Type B pancreatic cell (in vitro differentiated cells): ENCODE data around the gene GATA5. TPM values are rescaled to one million over a fixed set of nuclear protein-coding genes. Genes with fewer than 3 reads are reported as not detected.

ENCODE experiments used
- DNase-seq: peaks from one replicate; pipeline ENCODE4 v3.0.0; 2021; ENCODE audit warnings: mixed read lengths; ENCODE audit not compliant: unreplicated experiment; ENCODE audit errors: extremely low spot score
- H3K27ac Mint-ChIP-seq: 2 replicates; pipeline ENCODE4 v1.8.0; 2021; ENCODE audit warnings: mild to moderate bottlenecking, mixed read lengths
- H3K27me3 Mint-ChIP-seq: 2 replicates; pipeline ENCODE4 v1.8.0; 2021; ENCODE audit warnings: mixed read lengths
- H3K36me3 Mint-ChIP-seq: 2 replicates; pipeline ENCODE4 v1.8.0; 2021; ENCODE audit warnings: mixed read lengths
- H3K4me1 Mint-ChIP-seq: one replicate; pipeline ENCODE4 v1.8.0; 2021; ENCODE audit warnings: mixed read lengths; ENCODE audit not compliant: unreplicated experiment
- H3K4me3 Mint-ChIP-seq: 2 replicates; pipeline ENCODE4 v1.8.0; 2021; ENCODE audit warnings: mild to moderate bottlenecking, mixed read lengths
- H3K9me3 Mint-ChIP-seq: 2 replicates; pipeline ENCODE4 v1.8.0; 2021; ENCODE audit warnings: mixed read lengths
- CTCF ChIP-seq: fragments of 200-600 bp; sonication (generic); conservative IDR thresholded peaks from 2 replicates; pipeline ENCODE4 v1.5.0; 2021; ENCODE audit warnings: antibody characterized with exemption, mild to moderate bottlenecking
- total RNA-seq: library from RNA; stranded (reverse); gene quantifications from 2 replicates; pipeline ENCODE4 v1.2.1, GENCODE V29; 2021; ENCODE audit warnings: low replicate concordance

The GATA5 gene
- total RNA-seq, 1 donor from 2014 or later = 10.8 TPM

GRCh38 chr20:62472941-62473585, 2.7 kb downstream of the GATA5 start:
- TF ChIP-seq CTCF = no peak
- H3K27me3 Mint-ChIP-seq = peaks cover 32% of the 10 kb centered on the region
- H3K36me3 Mint-ChIP-seq = no peaks in the 10 kb centered on the region
- H3K9me3 Mint-ChIP-seq = no peaks in the 10 kb centered on the region
- peaks cover 19% of the 10 kb centered on the region for H3K4me1 Mint-ChIP-seq
- H3K27ac Mint-ChIP-seq = peak overlapping the region; percentile 78
- no peak for DNase-seq
- H3K4me3 Mint-ChIP-seq = peak overlapping the region; percentile 72

GRCh38 chr20:62472138-62472940, 3.5 kb downstream of the GATA5 start:
- H3K27ac Mint-ChIP-seq = peak overlapping the region; percentile 78
- no peaks in the 10 kb centered on the region for H3K9me3 Mint-ChIP-seq
- H3K36me3 Mint-ChIP-seq = no peaks in the 10 kb centered on the region
- no peak for TF ChIP-seq CTCF
- H3K4me1 Mint-ChIP-seq = peaks cover 18% of the 10 kb centered on the region
- no peak for DNase-seq
- H3K27me3 Mint-ChIP-seq = peaks cover 25% of the 10 kb centered on the region
- peak overlapping the region; percentile 72 for H3K4me3 Mint-ChIP-seq

GRCh38 chr20:62470459-62470858, 5.3 kb downstream of the GATA5 start:
- Mint-ChIP-seq H3K27ac (peak overlapping the region; percentile 69), H3K9me3 (no peaks in the 10 kb centered on the region), H3K4me3 (peak overlapping the region; percentile 66), H3K27me3 (peaks cover 23% of the 10 kb centered on the region), H3K36me3 (no peaks in the 10 kb centered on the region), H3K4me1 (peaks cover 18% of the 10 kb centered on the region)
- TF ChIP-seq CTCF = no peak
- DNase-seq = no peak

GRCh38 chr20:62470001-62470400, 5.8 kb downstream of the GATA5 start:
- no peak for TF ChIP-seq CTCF
- Mint-ChIP-seq H3K4me1 (peaks cover 18% of the 10 kb centered on the region), H3K27me3 (peaks cover 23% of the 10 kb centered on the region), H3K36me3 (no peaks in the 10 kb centered on the region), H3K27ac (peak overlapping the region; percentile 69), H3K9me3 (no peaks in the 10 kb centered on the region), H3K4me3 (peak overlapping the region; percentile 66)
- DNase-seq = no peak

GRCh38 chr20:62469352-62469751, 6.4 kb downstream of the GATA5 start:
- H3K4me3 Mint-ChIP-seq = no peak overlapping the region
- TF ChIP-seq CTCF = no peak
- no peaks in the 10 kb centered on the region for H3K9me3 Mint-ChIP-seq
- H3K36me3 Mint-ChIP-seq = no peaks in the 10 kb centered on the region
- peaks cover 18% of the 10 kb centered on the region for H3K4me1 Mint-ChIP-seq
- no peak overlapping the region for H3K27ac Mint-ChIP-seq
- peaks cover 19% of the 10 kb centered on the region for H3K27me3 Mint-ChIP-seq
- no peak for DNase-seq
